Left ventricle myocardium inferior (tissue), 1 donor: ENCODE data around the gene AQR. TPM values are rescaled to one million over a fixed set of nuclear protein-coding genes. Genes with fewer than 3 reads are reported as not detected.

Experiments
- DNase-seq: peaks from one replicate; pipeline ENCODE4 v3.0.0-alpha.2; 2020
- H3K27ac ChIP-seq: fragments of 200-600 bp; replicated peaks from 2 replicates; pipeline ENCODE4 v1.8.0; 2021
- H3K27me3 ChIP-seq: fragments of 200-600 bp; 2 replicates; pipeline ENCODE4 v1.8.0; 2021; ENCODE audit warnings: low read depth
- H3K36me3 ChIP-seq: fragments of 200-600 bp; 2 replicates; pipeline ENCODE4 v1.8.0; 2021
- H3K4me1 ChIP-seq: fragments of 200-600 bp; 2 replicates; pipeline ENCODE4 v1.8.0; 2021
- H3K4me3 ChIP-seq: fragments of 200-600 bp; 2 replicates; pipeline ENCODE4 v1.8.0; 2021; ENCODE audit warnings: mild to moderate bottlenecking, moderate library complexity
- H3K9me3 ChIP-seq: fragments of 200-600 bp; replicated peaks from 2 replicates; pipeline ENCODE4 v1.8.0; 2021
- CTCF ChIP-seq: fragments of 200-600 bp; IDR thresholded peaks from 2 replicates; pipeline ENCODE4 v1.8.0; 2021; ENCODE audit warnings: antibody characterized with exemption, mild to moderate bottlenecking, borderline replicate concordance
- intact Hi-C: fragments of 100-400 bp; cut with micrococcal nuclease; formaldehyde crosslinking; loops from one replicate; pipeline ENCODE4 v1.11.0; 2022
- total RNA-seq: library from RNA; stranded (reverse); fragmentation: NEBNext Ultra II Directional; extraction: Animal tissue kit (Norgen Biotek cat#: 25700); gene quantifications from one replicate; pipeline ENCODE4 v1.2.1, GENCODE V29; 2021
- donor health status: DM: no; HTN: yes; CAD: no; lungs with severe emphysema.

Gene AQR
- total RNA-seq, 1 donor from 2014 or later = 9.8 TPM

- Histone ChIP-seq H3K27me3 (no peaks in the 10 kb centered on the region), H3K9me3 (no peaks in the 10 kb centered on the region), H3K4me1 (peaks cover 6% of the 10 kb centered on the region), H3K36me3 (no peaks in the 10 kb centered on the region), H3K27ac (peak overlapping the region; percentile 40), H3K4me3 (no peak overlapping the region)
- intact Hi-C loops = no loop called here
- TF ChIP-seq CTCF = no peak
- no peak for DNase-seq
Observed at GRCh38 chr15:35003928-35004327, 34.4 kb upstream of the AQR start.

- Histone ChIP-seq H3K27ac (no peak overlapping the region), H3K4me3 (no peak overlapping the region), H3K27me3 (no peaks in the 10 kb centered on the region), H3K36me3 (no peaks in the 10 kb centered on the region), H3K4me1 (peaks cover 6% of the 10 kb centered on the region), H3K9me3 (no peaks in the 10 kb centered on the region)
- no peak for TF ChIP-seq CTCF
- DNase-seq = no peak
- intact Hi-C loops = no loop called here
Observed at GRCh38 chr15:35000511-35000910, 31.0 kb upstream of the AQR start.

- Histone ChIP-seq H3K36me3 (no peaks in the 10 kb centered on the region), H3K4me3 (no peak overlapping the region), H3K27ac (no peak overlapping the region), H3K4me1 (peaks cover 6% of the 10 kb centered on the region), H3K9me3 (no peaks in the 10 kb centered on the region), H3K27me3 (no peaks in the 10 kb centered on the region)
- TF ChIP-seq CTCF = no peak
- no peak for DNase-seq
- intact Hi-C loops = no loop called here
Observed at GRCh38 chr15:34999906-35000305, 30.4 kb upstream of the AQR start.

GRCh38 chr15:34994925-34995324 lies 25.4 kb upstream of the AQR start:
- Histone ChIP-seq H3K9me3 (no peaks in the 10 kb centered on the region), H3K4me3 (no peak overlapping the region), H3K4me1 (no peaks in the 10 kb centered on the region), H3K27ac (no peak overlapping the region), H3K27me3 (no peaks in the 10 kb centered on the region), H3K36me3 (no peaks in the 10 kb centered on the region)
- no peak for DNase-seq
- TF ChIP-seq CTCF = no peak
- intact Hi-C loops = no loop called here

- no peak for TF ChIP-seq CTCF
- no peak overlapping the region for H3K4me3 ChIP-seq
- H3K36me3 ChIP-seq = no peaks in the 10 kb centered on the region
- no peaks in the 10 kb centered on the region for H3K27me3 ChIP-seq
- H3K4me1 ChIP-seq = peaks cover 3% of the 10 kb centered on the region
- no peak overlapping the region for H3K27ac ChIP-seq
- no peaks in the 10 kb centered on the region for H3K9me3 ChIP-seq
- DNase-seq = no peak
- intact Hi-C loops = no loop called here
Observed at GRCh38 chr15:34993877-34994276, 24.3 kb upstream of the AQR start.

GRCh38 chr15:34993412-34993811 lies 23.9 kb upstream of the AQR start:
- H3K27me3 ChIP-seq = no peaks in the 10 kb centered on the region
- no peak overlapping the region for H3K4me3 ChIP-seq
- DNase-seq = no peak
- TF ChIP-seq CTCF = no peak
- intact Hi-C loops = no loop called here
- no peaks in the 10 kb centered on the region for H3K36me3 ChIP-seq
- H3K27ac ChIP-seq = no peak overlapping the region
- H3K9me3 ChIP-seq = no peaks in the 10 kb centered on the region
- H3K4me1 ChIP-seq = peaks cover 7% of the 10 kb centered on the region
